NCI-H526 (cell line): ENCODE results near the gene ZNF883.
"Not testable (repeated sequence)": the region's sequence is repeated elsewhere in the genome, so short reads cannot be mapped to it uniquely, and the experiment has no call there.

Experiments
- DNase-seq, 2 experiments: peaks; one replicate each; lab custom pipeline; 2025; lab: John Stamatoyannopoulos, UW

ZNF883 gene

GRCh38 chr9:113011911-113012381 lies at the start of gene ZNF883:
ZNF883 (minus strand) TSS chr9:113012192.
- DNase-seq = peak in 1 of 2 experiments; percentile 51

DNA sequence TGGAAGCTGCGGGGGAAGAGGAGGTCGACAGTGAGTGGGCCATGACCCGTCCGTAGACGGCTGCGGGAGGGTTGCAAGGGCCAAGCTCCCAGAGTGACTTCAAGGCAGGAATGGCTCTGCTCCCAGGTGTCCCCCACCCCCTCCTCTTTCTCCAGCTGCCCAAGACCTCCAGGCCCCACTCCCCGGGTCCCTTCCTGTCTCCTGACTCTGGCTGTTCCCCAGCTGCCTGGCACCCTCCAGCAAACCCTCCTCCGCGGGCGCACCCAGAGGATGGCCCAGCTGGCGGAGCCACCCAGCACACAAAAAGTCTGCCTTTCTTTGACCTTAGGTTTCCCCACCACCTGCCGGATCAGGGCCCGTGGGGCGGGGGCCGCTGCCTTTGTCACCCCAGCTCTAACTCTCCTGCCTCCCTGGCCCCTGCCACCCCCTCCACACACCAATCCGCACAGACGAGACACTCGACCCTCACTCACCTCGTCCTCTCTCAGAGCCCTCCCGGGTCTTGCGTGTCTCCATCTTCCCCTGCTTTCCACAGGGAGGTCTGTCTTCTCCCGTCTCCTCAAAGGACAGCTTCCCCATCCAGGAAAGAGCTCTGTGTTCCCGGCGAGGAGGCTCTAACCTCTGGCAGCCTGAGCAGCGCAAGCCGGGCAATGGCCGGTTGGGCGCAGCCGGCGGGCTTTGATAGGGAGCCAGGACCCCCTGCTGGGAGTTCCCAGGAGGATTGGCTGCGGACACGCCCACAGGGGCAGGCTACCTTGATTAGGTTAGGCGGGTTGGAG lies 49.3 kb upstream of the ZNF883 start:
- DNase-seq = peak in 1 of 2 experiments; percentile 6

- not testable (repeated sequence) for DNase-seq
Measured at GRCh38 chr9:113059581-113060284, 47.7 kb upstream of the ZNF883 start.

DNA sequence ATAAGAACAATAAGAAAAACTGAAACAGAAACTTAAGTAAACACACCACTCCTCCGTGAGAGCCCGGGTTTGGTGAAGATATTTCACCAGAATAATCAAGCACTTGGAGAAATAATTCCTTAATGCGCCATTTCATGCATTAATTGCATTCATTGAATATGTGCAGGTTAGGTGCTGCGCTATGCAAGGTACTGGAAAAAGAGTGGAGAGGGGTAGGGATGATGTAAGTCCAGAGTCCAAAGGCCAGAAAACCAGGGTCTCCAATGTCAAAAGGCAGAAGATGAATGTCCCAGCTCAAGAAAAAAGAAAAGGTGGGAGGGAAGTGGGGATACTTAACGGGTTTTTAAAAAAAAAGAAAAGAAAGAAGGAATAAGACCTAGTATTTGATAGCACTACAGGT lies 45.2 kb upstream of the ZNF883 start:
- DNase-seq = no peak

GRCh38 chr9:113056191-113057106 lies 44.5 kb upstream of the ZNF883 start, which contains the start of gene ZFP37:
ZFP37 (minus strand) TSS chr9:113056724; CDS start chr9:113056688, 36 bp downstream.
- DNase-seq = peak; percentile 60 to 78

DNA sequence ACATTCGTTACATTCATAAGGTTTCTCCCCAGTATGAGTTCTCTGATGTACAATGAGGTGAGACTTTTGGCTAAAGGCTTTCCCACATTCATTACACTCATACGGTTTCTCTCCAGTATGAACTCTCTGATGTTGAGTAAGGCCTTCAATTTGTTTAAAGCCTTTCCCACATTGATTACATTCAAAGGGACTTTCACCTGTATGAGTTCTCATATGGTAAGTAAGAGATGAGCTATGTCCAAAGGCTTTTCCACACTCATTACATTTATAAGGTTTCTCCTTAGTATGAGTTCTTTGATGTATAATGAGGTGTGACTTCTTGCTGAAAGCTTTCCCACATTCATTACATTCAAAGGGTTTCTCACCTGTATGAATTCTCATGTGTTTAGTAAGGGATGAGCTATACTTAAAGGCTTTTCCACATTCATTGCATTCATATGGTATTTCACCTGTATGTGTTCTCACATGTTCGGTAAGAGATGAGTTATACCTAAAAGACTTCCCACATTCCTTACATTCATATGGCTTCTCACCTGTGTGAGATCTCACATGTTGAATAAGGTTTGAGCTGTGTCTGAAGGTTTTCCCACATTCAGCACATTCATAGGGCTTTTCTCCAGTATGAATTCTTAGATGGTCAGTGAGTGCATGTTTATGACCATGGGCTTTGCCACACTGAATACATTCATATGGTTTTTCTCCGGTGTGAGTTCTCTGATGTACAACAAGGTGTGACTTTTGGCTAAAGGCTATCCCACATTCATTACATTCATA lies 31.1 kb upstream of the ZNF883 start:
- no peak for DNase-seq

GRCh38 chr9:113026200-113026599 lies 14.2 kb upstream of the ZNF883 start:
- no peak for DNase-seq

- no peak for DNase-seq
Measured at GRCh38 chr9:113018247-113018646, 6.3 kb upstream of the ZNF883 start.

DNA sequence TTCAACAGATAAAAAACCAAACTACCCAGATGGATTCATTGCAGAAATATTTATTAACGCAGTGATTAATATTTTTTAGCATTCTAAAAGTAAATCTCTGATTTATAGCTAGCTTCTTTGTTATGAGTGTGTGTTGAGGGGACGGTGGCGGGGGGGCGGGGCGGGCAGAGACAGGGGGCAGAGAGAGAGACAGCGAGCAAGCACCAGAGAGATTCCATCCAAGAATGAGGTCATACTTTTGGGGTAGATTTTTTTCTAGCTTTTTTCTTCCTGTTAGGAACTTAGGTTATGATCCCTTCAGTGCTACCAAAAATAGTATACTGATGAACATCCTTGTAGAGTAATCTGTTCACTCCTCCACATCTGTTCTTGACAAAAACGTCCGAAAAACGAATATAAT lies 500 bp upstream of the ZNF883 start:
- DNase-seq = no peak

DNA sequence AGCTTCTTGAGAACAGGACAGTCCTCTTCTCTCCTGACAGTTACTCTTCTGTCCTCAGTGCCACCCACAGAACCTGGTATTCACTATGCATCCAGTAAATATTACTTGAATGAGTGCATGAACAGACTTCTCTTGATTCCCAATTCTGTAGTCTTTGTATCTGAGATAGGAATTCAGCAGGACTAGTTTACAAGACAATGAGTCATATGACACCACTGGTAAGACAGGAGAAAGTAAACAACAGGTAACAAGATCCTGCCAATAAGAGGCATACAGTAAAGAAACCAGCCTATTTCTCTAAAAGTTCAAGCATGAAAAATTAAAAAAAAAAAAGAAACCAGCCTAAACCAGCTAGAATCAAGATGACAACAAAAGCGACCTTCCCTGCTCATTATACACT lies 6.2 kb downstream of the ZNF883 start:
- DNase-seq = no peak

DNA sequence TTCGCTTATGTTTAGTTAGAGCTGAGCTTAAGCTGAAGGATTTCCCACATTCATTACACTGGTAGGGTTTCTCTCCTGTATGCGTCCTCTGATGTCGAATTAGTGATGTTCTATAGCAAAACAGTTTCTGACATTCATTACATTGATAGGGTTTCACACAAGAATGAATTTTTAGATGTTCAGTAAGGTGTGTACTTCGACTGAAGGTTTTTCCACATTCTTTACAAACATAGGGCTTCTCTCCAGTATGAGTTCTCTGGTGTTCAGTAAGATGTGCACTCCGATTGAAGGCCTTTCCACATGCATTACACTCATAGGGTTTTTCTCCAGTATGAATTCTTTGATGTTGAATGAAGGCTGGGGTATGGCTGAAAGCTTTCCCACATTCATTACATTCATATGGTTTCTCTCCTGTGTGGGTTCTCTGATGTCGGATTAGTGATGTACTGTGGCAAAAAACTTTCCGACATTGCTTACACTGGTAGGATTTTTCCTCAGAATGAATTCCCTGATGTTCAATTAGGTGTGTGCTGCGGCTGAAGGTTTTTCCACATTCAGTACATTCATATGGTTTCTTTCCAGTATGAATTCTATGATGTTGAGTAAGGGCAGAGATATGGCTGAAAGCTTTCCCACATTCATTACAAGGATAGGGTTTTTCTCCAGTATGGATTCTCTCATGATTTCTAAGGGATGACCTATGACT lies 14.6 kb downstream of the ZNF883 start:
- DNase-seq = no peak

- DNase-seq = peak; percentile 6 to 39
Measured at GRCh38 chr9:112971415-112971814, 40.6 kb downstream of the ZNF883 start.

- peak in 1 of 2 experiments; percentile 44 for DNase-seq
Measured at GRCh38 chr9:112970939-112971338, 41.1 kb downstream of the ZNF883 start.

DNA sequence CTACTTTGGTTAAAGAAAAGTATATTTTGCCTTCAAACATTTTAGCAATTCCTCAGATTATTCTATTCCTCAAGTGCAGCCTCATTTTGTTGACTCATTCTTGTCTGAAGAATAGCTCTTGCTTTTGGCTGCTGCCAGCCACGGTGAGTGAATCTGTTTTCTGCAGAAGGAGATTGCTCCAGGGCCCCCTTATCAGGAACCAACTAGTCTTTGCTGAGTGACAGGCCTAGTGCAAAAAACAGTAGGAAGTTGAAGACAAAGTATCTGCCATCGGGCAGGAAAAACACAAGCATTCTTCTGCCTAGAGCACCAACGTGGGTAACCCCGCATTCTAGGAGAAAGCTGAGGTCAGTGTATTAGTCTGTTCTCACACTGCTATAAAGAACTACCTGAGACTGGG lies 42.3 kb downstream of the ZNF883 start:
- DNase-seq = no peak

DNA sequence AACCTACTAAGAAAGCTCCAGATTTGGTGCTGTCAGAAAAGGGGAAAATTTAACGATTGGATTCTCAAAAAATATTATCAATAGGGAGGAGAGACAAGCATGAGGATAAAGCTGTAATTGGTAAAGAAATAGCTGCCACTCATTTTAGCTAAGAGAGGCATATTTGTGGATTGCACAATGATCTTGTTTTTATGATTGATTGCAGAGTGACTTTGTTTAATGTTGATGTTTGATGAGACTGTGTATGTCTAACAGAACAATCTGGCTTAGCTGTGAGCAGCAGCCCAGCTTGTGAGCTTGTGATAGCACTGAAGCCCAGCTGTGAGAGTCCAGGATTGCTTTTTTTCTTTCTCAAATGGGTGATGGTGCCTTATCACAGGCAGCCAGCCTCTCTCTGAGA lies 56.4 kb downstream of the ZNF883 start:
- no peak for DNase-seq

- peak in 1 of 2 experiments; percentile 45 for DNase-seq
Measured at GRCh38 chr9:112945620-112946208, 66.3 kb downstream of the ZNF883 start.

DNA sequence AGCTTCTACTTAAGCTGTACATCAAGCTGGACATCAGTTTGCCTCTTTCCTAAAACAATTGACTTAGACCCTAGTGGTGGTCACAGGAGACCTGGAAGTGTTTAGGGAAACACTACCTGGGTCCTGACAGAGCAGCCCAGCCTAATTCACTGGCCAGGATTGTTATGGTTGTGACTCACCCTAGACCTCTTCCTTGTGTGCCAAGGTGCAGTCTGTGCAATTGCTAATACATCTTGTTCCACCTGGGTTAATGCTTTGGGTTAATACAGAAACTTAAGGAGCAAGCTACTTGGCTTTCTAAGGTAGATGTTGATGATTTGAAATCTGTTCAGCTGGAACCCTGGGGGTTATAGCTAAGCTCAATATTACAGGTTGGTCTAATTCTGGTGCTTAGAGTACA lies 72.6 kb downstream of the ZNF883 start:
- DNase-seq = no peak

DNA sequence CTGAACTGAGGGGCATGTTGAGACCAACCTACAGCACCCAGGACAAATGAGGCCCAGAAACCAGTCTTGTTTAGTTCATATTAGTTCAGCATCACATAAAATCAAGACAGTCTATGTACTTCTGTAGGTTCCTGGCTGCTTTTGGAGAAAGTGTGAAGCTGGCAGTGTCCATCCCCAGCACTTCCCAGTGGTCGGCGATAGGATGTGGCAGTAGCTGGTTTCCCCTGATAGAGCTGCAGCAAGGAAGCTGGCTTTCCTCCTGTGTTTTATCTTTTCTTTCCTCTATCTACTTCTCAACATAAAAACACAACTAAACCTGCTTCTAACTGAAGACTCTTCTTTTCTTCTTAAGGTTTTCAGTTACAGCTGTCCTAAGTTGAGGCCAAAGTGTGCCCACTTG lies 78.3 kb downstream of the ZNF883 start:
- no peak for DNase-seq

GRCh38 chr9:112925058-112925641 lies 86.8 kb downstream of the ZNF883 start:
- DNase-seq = peak; percentile 1 to 55

DNA sequence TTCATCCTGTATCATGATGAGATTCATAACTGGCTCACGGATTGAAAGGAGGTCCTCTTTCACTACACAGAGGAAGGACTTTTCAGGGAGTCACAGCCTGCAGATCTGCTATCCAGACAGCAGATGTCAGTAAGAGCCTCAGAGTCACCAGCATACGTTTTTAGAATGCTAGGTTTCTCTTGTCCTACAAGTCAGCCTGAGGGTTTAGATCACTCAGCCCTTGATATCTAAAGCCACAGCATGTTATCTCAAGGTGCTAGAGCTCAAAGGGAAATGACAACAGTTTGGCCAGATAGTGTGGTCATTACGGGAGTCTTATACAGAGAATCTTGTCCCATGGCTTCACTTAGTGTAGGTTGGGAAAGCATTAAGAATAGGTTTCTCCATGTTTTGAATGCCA lies 90.4 kb downstream of the ZNF883 start:
- DNase-seq = peak; percentile 9 to 40
